ENCODE measurements around the gene OR8H1. TPM values are rescaled to one million over a fixed set of nuclear protein-coding genes. Genes with fewer than 3 reads are reported as not detected.

OR8H1 gene, protein sequence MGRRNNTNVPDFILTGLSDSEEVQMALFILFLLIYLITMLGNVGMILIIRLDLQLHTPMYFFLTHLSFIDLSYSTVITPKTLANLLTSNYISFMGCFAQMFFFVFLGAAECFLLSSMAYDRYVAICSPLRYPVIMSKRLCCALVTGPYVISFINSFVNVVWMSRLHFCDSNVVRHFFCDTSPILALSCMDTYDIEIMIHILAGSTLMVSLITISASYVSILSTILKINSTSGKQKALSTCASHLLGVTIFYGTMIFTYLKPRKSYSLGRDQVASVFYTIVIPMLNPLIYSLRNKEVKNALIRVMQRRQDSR
- not detected for total RNA-seq

DNA sequence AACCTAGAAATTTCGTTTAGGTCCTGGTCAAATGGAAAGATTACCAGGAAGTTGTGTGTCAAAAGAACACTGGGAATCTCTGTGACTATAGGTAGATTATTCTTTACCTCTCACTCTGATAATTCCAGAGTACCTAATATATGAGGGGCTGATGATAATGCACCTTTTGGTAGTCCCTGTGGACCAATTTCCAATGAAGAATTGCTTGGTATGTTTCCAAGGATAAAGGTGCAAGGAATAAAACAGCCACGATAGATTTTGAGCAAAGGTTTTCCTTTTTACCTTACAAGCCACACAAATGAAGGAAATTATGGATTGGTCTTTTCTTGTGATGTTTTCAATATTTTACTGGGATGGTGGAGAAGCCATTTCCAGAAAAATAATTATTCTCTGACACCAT is at the start of gene OR8H1:
Gene OR8H1, minus strand, starts transcription at position 101 of the 400 bp plus-strand sequence. CDS start 1,192 bp downstream, outside the sequence.
- Histone ChIP-seq H3K9me3 (no peaks in the 10 kb centered on the region), H3K36me3 (no peaks in the 10 kb centered on the region), H3K27me3 (no peaks in the 10 kb centered on the region), H3K4me3 (no peak within 1 kb of the TSS), H3K4me1 (no peaks in the 10 kb centered on the region), H3K27ac (no peak within 1 kb of the TSS)
- no peak for TF ChIP-seq POLR2A (IDR thresholded peaks at IDR 0.05)
- TF ChIP-seq, protein P1, sequence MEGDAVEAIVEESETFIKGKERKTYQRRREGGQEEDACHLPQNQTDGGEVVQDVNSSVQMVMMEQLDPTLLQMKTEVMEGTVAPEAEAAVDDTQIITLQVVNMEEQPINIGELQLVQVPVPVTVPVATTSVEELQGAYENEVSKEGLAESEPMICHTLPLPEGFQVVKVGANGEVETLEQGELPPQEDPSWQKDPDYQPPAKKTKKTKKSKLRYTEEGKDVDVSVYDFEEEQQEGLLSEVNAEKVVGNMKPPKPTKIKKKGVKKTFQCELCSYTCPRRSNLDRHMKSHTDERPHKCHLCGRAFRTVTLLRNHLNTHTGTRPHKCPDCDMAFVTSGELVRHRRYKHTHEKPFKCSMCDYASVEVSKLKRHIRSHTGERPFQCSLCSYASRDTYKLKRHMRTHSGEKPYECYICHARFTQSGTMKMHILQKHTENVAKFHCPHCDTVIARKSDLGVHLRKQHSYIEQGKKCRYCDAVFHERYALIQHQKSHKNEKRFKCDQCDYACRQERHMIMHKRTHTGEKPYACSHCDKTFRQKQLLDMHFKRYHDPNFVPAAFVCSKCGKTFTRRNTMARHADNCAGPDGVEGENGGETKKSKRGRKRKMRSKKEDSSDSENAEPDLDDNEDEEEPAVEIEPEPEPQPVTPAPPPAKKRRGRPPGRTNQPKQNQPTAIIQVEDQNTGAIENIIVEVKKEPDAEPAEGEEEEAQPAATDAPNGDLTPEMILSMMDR (IDR thresholded peaks at IDR 0.05) = no peak
- DNase-seq = no peak

DNA sequence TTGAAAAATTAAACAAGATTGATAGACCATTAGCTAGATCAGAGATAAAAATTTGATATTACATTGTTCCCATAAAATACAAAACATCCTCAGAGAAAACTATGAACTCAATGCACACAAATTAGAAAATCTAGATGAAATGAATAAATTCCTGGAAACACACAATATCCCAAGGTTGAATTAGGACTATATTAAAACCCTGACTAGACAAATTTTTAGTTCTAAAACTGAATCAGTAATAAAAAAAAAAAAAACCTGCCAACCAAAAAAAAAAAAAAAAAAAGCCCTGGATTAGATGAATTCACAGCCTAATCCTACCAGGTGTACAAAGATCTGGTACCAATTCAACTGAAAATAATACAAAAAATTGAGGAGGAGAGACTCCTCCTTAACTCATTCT is 48.2 kb upstream of the OR8H1 start:
- Histone ChIP-seq H3K36me3 (no peaks in the 10 kb centered on the region), H3K27ac (no peak overlapping the region), H3K4me3 (no peak overlapping the region), H3K27me3 (no peaks in the 10 kb centered on the region), H3K4me1 (no peaks in the 10 kb centered on the region), H3K9me3 (no peaks in the 10 kb centered on the region)
- TF ChIP-seq POLR2A (IDR thresholded peaks at IDR 0.05) = no peak
- TF ChIP-seq, protein P1 (IDR thresholded peaks at IDR 0.05) = no peak
- no peak for DNase-seq

DNA sequence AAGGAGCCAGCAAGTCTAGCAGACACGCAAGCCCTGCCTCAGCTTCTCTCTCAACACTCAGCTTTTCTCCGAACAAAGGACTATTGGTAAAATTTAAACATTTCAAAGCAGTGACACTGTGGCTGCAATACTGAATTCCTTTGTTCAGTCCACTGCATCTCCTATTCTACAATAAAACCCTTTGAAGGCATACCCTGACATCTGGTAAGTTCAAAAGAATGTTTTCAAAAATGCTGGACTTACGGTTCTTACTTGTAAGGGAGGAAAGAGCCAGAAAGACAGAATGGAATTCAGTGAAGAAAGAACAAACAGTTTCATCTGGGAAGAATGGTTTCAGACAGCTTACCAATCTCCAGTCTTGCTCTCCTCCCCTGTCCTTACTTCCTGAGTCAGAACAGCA is 41.1 kb upstream of the OR8H1 start:
- Histone ChIP-seq H3K27me3 (no peaks in the 10 kb centered on the region), H3K36me3 (no peaks in the 10 kb centered on the region), H3K27ac (no peak overlapping the region), H3K4me1 (no peaks in the 10 kb centered on the region), H3K4me3 (no peak overlapping the region), H3K9me3 (no peaks in the 10 kb centered on the region)
- no peak for TF ChIP-seq POLR2A (IDR thresholded peaks at IDR 0.05)
- TF ChIP-seq, protein P1 (IDR thresholded peaks at IDR 0.05) = no peak
- DNase-seq = no peak

DNA sequence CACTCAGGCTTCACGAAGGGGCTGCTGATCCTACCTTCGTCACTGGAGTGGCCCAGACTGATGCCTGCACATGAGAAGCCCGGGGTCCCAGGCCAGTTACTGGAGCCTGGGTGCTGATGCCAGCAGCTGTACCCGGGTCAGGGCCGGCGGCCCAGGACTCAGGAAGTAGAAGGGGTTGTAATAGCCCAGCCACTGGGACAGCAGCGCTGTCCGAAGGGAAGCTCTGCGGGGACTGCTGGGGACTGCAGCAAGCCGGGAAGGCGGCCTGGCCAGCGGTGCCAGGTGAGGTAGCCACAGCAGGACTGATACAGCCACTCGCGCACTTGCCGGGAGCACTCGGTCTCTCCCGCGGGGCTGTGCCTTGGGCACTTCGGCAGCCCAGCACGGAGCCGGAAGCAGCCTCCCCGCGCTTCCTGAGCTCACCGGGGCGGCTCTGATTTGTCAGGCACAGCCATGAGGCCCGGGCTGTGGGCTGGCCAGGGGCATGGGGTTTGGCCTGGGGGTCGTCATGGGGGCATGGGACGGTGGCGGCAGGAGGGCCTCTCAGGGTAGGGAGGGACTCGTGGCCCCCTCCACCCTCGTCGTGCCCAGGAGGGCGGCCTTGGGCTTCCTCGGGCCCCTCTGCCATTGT is 39.9 kb upstream of the OR8H1 start:
- H3K27ac ChIP-seq = no peak overlapping the region
- no peak overlapping the region for H3K4me3 ChIP-seq
- no peaks in the 10 kb centered on the region for H3K4me1 ChIP-seq
- TF ChIP-seq POLR2A (IDR thresholded peaks at IDR 0.05) = no peak
- TF ChIP-seq, protein P1 (IDR thresholded peaks at IDR 0.05) = no peak
- H3K27me3 ChIP-seq = no peaks in the 10 kb centered on the region
- DNase-seq = no peak
- H3K9me3 ChIP-seq = no peaks in the 10 kb centered on the region
- no peaks in the 10 kb centered on the region for H3K36me3 ChIP-seq

DNA sequence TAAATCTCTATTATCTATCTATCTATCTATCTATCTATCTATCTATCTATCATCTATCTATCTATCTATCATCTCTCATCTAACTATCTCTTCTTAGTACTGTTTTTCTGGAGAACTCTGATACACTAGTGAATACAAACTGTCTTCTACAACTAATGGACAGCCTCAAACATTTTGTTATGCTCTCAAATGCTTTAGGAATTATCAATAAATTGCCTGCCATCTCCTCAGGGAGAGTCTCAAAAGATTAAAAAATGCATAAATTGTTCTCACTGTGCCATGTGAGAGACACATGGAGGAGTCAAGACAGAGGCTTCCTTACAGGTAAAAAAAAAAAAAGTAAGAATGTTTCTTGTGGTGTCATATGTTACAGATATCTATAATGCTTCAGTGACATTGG is 22.8 kb upstream of the OR8H1 start, which contains the start of gene OR8K3:
Gene OR8K3, plus strand, starts transcription at position 301 of the 400 bp plus-strand sequence. CDS start 3,163 bp downstream, outside the sequence.
- DNase-seq = no peak

More for the DNA sequence above, 22.8 kb upstream of the OR8H1 start, which contains the start of gene OR8K3:
- Histone ChIP-seq H3K27me3 (no peaks in the 10 kb centered on the region), H3K4me3 (no peak within 1 kb of the TSS), H3K36me3 (no peaks in the 10 kb centered on the region), H3K4me1 (no peaks in the 10 kb centered on the region), H3K27ac (no peak within 1 kb of the TSS), H3K9me3 (no peaks in the 10 kb centered on the region)
- TF ChIP-seq POLR2A (IDR thresholded peaks at IDR 0.05) = no peak
- TF ChIP-seq, protein P1 (IDR thresholded peaks at IDR 0.05) = no peak
